GM13976 (cell line): ENCODE results near the gene NAALADL2.

ENCODE experiments used
- DNase-seq: peaks from one replicate; pipeline ENCODE4 v3.0.0; 2012; ENCODE audit warnings: low spot score
- in situ Hi-C: fragments of 300-500 bp; cut with MboI; formaldehyde crosslinking; loops from one replicate; pipeline ENCODE4 v1.12.0; 2022; ENCODE audit warnings: low sequenced_read_pairs, mixed read lengths, inconsistent platforms; ENCODE audit not compliant: unreplicated experiment
- TF ChIP-seq, protein P1 (sequence below): IDR thresholded peaks from 2 replicates; pipeline ENCODE4 v1.5.1; 2012; ENCODE audit warnings: borderline replicate concordance, mild to moderate bottlenecking; ENCODE audit not compliant: insufficient read depth; ENCODE audit errors: extremely low read depth, missing control alignments, control extremely low read depth

The NAALADL2 gene

DNA sequence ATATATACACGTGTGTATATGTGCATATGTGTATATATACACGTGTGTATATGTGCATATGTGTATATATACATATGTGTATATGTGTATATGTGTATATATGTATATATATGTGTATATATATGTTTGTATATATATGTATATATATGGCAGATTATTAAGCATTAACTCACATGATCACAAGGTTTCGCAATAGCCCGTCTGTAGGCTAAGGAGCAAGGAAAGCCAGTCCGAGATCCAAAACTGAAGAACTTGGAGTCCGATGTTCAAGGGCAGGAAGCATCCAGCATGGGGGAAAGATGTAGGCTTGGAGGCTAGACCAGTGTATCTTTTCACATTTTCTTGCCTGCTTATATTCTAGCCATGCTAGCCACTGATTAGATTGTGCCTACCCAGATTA is 23.7 kb downstream of the NAALADL2 start:
- no peak for DNase-seq
- TF ChIP-seq, protein P1, sequence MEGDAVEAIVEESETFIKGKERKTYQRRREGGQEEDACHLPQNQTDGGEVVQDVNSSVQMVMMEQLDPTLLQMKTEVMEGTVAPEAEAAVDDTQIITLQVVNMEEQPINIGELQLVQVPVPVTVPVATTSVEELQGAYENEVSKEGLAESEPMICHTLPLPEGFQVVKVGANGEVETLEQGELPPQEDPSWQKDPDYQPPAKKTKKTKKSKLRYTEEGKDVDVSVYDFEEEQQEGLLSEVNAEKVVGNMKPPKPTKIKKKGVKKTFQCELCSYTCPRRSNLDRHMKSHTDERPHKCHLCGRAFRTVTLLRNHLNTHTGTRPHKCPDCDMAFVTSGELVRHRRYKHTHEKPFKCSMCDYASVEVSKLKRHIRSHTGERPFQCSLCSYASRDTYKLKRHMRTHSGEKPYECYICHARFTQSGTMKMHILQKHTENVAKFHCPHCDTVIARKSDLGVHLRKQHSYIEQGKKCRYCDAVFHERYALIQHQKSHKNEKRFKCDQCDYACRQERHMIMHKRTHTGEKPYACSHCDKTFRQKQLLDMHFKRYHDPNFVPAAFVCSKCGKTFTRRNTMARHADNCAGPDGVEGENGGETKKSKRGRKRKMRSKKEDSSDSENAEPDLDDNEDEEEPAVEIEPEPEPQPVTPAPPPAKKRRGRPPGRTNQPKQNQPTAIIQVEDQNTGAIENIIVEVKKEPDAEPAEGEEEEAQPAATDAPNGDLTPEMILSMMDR: no peak
- in situ Hi-C loops: no loop called here

DNA sequence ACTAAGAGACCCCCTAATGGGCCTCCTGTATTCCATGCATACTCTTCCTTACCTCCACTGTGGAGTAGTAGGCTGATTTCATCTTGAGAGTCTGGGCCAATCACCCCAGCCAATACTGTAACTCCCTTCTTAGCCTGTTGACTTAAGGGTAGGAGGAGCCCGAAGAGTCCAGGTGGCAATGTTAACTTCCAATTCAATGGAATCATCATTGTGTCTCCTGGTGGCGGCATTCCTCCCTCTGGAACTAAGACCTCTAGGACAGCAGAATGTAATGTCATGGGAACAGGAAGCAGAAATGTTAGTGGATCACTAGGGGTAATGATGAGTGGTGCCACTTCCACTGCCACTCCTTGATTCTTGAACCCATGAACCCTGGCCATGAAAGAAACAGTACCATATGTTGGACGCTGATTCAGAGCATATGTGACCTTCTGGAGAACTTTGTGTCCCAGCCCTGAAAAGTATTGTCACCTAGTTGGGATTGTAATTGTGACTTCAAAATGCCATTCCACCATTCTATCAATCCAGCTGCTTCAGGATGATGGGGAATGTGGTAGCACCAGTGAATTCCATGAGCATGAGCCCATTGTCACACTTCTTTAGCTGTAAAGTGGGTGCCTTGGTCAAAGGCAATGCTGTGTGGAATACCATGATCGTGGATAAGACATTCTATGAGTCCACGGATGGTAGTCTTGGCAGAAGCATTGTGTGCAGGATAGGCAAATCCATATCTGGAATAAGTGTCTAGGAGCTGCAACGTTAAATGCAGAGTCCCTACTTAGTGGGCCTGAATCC is 24.9 kb downstream of the NAALADL2 start:
- DNase-seq: no peak
- in situ Hi-C loops: no loop called here
- TF ChIP-seq, protein P1: no peak

DNA sequence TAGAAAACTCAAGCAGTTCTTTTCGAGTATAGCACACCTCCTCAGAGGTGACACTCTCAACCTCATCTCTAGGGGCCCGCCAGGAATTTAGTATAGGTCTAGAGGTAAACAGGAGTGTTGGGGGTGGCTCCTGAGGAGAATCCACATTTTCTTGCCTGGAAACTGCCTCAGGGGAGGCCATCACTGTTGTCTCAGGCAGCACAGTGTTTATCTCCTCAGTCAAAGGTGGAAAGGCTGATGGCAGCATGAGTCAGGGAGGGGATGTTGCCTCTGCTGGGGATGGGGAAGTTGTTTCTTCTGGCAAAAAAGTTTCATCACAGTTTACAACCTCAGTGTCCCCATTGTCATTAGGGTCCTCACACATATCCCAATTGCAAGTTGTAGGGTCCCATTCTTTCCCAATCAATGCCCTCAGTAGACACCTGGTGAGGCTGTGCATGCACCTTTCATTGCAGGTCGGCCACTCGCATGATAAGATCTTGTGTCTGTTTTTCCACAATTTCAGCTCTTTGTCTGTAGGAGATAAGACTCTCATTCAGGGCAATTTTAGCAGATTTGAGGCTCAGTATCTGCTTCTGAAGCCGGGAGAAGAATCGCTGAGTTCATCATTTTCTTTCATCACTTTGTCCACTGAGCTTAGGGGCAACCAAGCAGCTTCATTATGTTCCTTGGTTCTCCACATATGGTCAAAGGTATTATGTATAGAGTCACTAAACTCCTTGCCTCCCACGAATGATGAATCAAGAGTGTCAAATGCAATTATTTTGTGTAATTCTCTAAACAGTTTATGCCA is 25.8 kb downstream of the NAALADL2 start:
- no peak for DNase-seq
- TF ChIP-seq, protein P1: no peak
- in situ Hi-C loops: no loop called here

DNA sequence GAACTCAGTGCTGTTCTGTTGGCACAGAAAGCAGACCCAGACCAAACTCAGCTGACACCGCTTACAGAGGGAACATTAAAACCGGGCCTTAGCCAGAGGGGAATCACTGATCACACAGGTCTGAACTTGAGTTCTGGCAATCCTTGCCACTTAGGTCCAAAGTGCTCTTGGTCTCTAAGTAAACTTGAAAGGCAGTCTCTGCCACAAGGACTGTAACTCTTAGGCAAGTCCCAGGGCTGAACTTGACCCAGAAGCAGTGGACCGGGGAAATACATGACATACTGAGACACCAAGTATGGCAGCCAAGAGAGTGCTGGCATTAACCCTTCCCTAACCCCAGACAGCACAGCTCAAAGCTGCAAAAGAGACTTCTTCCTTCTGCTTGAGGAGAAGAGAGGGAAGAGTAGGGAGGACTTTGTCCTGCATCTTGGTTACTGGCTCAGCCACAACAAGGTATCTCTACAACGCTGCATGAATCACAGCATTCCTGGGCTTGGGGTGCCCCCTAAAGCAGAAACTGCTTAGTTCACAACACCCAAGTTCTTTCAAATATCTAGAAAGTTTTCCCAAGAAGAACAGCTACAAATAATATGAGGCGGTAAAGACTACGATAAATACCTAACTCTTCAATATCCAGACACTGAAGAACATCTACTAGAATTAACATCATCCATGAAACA is 32.5 kb downstream of the NAALADL2 start:
- TF ChIP-seq, protein P1: no peak
- DNase-seq: no peak
- in situ Hi-C loops: no loop called here

- no peak for DNase-seq
- in situ Hi-C loops: no loop called here
- TF ChIP-seq, protein P1: no peak
Observed at GRCh38 chr3:174907027-174907426, 47.9 kb downstream of the NAALADL2 start.

DNA sequence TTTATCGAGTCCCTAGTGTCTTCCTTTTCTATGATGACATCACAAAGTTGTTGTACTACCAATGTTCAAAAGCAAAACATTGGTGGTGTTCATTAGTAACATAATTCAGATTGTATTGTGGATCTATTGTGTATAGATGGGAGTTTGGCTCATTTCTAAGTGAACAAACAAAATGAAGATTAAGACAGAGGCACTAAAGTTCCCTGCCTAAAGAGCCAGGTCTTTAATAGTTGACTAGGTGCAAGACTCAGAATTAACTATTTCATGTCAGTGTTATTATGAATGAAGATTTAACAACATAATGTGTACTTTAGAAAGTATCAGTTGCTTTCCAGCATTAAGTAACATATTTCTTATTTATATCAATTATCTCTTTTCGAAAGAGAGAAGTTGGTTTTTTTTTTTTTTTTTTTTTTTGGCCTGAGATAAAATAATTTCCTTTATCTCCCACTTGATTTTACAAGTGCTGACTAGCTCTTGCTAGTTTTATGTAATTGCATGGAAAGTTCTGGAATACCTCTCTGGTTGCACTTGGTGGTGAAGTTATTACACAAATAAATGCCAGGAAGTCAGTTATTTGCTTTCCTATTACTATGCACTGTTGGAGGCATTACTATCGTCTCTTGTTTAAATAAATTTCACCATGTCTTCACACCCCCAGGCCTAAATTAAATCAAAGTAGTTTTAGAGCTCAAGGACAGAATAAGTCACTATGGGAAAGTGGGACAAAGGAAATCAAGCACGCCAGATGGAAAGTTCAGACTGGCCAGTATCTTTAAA is 48.7 kb downstream of the NAALADL2 start:
- in situ Hi-C loops: no loop called here
- DNase-seq: no peak
- TF ChIP-seq, protein P1: no peak
